ENCODE results near the gene CDKL2.
"Not testable (repeated sequence)": the region's sequence is repeated elsewhere in the genome, so short reads cannot be mapped to it uniquely, and the experiment has no call there.

The CDKL2 gene

DNA sequence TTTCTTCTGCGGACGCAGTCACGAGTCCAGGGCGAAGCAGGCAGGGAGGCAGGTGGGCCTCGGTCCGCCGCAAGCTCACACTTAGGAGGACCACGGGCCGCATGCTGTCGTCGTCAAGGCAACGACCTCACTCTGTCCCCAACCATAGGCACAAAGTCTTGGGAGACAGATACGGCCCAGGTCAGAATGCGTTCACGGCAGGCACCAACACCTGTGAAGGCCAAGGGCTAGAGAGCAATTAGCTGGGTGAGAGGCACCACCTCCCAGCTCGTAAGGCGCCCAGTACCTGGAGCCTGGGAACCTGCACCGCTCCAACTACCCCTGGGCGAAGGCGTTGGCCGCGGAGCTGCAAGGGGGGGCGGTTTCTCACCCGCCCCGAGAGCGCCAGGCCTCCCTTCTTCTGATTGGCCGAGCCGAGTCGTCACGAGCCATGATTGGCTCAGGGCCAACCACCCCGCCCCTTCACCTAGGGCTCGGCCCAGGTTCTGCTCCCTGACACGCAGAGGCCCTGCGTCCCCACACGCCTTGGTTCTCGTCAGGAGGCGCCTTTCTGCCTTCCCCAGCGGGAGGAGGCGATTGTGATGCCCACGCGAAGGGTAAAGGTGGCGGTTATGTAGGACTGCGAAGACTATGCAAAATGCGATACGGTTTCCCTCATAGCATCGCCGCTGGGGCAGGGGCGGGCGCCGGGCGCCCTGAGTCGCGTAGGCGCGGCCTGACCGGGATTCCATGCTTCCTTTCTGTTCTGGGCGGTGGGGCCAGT lies at the start of gene CDKL2:
TSS of gene CDKL2 (minus strand) at position 355 of the 763 bp plus-strand sequence. CDS start 4,540 bp downstream, outside the sequence.
- DNase-seq (ENCODE audit: low spot score): peak; percentile 88

DNA sequence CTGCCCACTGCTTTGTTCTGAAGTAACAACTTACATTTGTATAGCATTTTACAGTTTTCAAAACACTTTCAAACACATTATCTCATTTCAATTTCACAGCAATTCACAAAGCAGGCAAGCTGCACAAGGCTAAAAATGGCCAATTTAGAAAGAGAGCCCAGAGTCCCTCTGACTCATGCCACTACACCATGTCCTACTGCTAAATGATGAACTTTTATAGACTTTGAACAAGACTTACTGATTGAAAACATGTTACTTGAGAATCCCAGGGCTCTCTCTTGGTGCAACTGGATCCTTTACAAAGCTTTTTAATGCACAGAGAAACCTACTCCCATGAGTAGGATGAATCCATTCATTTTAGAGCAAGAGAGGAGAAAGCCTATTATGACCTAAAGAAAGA lies 48.6 kb upstream of the CDKL2 start:
- DNase-seq (ENCODE audit: low spot score): no peak

GRCh38 chr4:75678473-75678872 lies 48.1 kb upstream of the CDKL2 start:
- DNase-seq (ENCODE audit: low spot score): no peak

DNA sequence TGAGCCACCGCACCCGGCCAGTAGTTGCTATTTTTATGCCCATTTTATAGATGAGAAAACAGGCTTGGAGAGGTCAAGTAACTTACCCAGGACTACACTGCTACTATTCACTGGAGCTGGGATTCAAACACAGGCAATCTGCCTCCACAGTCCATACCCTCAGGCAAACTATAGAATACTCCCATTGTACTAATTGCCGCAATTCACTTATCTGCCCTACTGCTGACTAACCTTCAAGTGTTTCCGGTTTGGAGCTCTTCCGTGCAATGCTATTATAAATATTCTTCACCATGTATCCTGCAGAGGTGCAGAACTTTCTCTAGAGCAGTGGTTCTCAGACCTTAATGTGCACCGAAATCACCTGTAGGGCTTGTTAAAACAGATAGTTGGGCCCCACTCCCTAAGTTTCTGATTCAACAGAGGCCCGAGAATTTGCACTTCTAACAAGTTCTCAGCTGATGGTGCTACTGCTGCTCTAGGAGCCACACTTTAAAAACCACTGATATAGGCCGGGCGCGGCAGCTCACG lies 44.7 kb upstream of the CDKL2 start:
- DNase-seq (ENCODE audit: low spot score): no peak

- no peak for DNase-seq (ENCODE audit: low spot score)
Measured at GRCh38 chr4:75673959-75674328, 43.6 kb upstream of the CDKL2 start.

- peak; percentile 99 for DNase-seq (ENCODE audit: low spot score)
Measured at GRCh38 chr4:75673027-75673958, 43.0 kb upstream of the CDKL2 start, which contains the start of gene G3BP2. Gene G3BP2 (minus strand): TSS chr4:75673411. CDS start chr4:75662025, 11,386 bp downstream.

- peak; percentile 82 for DNase-seq (ENCODE audit: low spot score)
Measured at GRCh38 chr4:75672461-75673026, 42.2 kb upstream of the CDKL2 start.

DNA sequence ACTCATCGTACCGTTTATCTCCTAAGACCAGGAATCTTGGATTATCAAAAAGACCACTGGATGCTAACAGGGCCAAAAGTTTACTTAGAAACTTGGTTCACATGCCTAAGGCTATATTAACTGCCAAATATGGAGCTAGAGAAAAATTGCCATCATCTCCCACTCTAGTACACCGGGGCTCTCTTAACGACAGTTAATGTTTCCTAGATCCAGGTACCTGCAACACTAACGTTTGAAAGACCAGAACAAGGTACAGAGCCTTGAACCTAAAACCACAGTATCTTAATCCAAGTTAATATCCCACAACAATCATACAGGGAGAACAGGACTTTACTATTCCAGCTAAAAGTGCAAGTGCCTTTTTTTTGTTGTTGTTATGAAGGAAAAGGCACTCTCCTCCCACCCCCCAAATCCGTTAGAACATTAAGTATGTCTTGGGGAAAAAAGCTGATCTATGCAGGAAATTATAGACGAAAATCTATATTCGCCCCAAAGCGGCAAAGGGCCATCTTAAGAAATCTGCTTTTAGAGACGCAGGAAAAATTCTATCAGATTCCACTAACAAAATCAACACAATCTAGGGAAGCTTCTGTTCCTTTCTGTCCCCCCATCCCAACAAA lies 41.6 kb upstream of the CDKL2 start:
- no peak for DNase-seq (ENCODE audit: low spot score)

- no peak for DNase-seq (ENCODE audit: low spot score)
Measured at GRCh38 chr4:75668596-75668995, 38.3 kb upstream of the CDKL2 start.

DNA sequence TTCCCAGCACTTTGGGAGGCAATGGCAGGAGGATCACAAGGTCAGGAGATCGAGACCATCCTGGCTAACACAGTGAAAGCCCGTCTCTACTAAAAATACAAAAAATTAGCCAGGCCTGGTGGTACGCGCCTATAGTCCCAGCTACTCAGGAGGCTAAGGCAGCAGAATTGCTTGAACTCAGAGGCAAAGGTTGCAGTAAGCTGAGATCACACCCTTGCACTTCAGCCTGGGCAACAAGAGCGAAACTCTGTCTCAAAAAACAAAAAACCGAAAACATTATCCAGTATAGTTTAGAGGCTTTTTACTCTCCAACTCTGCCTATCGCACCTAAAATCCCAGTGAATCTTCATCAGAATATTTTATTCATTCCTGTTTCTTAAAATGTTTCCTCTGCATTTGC lies 37.3 kb upstream of the CDKL2 start:
- not testable (repeated sequence) for DNase-seq (ENCODE audit: low spot score)

- DNase-seq (ENCODE audit: low spot score): no peak
Measured at GRCh38 chr4:75666299-75666698, 36.0 kb upstream of the CDKL2 start.

GRCh38 chr4:75664604-75665003 lies 34.3 kb upstream of the CDKL2 start:
- not testable (repeated sequence) for DNase-seq (ENCODE audit: low spot score)

- no peak for DNase-seq (ENCODE audit: low spot score)
Measured at GRCh38 chr4:75662626-75663025, 32.3 kb upstream of the CDKL2 start.

- DNase-seq (ENCODE audit: low spot score): no peak
Measured at GRCh38 chr4:75660491-75660890, 30.2 kb upstream of the CDKL2 start.

DNA sequence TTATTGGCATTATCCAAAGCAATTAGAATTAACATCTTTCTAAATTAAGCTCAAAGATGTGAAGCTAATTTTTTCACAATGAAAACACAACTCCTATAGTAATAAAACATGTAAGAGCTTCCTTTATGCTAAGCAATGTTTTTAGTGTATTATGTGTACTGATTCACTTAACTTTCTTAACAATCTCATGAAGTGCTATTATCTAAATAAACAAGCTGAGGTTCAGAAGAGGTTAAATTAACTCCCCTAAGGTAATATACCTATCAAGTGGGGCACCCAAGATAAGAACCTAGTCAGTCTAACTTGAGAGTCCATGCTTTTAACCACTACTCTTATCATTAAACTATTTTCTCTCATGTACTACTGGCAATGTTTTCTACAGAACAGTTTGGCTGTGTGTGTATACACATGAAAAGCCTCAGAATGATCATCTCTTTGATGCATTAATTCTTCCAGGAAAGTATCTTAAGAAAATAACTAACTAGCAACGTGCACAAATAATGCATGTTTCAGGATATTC lies 29.2 kb upstream of the CDKL2 start:
- DNase-seq (ENCODE audit: low spot score): no peak

DNA sequence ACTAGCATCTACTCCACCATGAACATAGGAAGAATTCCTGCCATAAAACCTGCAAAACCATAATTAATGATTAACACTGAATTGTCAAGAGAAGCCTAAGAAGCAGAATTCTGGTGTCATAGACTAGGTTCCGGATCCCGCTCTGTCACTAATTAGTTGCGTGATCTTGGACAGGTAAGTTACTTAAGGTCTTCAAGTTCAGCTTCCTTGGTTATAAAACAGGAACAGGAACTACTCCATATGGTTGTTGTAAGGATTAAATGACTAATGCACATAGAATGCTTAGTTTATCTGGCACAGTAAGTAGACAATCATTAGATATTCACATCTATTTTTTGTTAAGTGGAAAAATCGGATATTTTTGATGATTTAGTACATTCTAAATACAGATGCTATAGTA lies 28.5 kb upstream of the CDKL2 start:
- no peak for DNase-seq (ENCODE audit: low spot score)

- DNase-seq (ENCODE audit: low spot score): peak; percentile 46
Measured at GRCh38 chr4:75655562-75655961, 25.2 kb upstream of the CDKL2 start.

DNA sequence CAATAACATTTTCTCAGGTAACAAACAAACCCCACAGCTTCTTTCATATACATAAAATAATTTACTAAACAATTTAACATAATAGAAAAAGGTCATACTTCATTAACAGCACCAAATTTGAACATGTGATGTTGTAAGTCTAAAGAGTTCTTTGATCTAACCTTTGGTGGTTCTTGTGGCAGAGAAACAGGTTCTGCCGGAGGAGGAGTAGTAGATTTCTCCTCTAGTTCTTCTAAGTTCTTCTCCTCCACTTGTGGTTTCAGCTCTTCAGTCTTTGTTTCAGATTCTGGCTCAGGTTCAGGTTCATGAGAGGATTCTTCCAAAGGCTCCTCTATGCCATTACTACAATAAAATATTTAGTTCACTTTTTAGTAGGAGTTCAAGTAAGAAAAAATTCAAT lies 24.6 kb upstream of the CDKL2 start:
- DNase-seq (ENCODE audit: low spot score): no peak

- DNase-seq (ENCODE audit: low spot score): no peak
Measured at GRCh38 chr4:75653845-75654503, 23.6 kb upstream of the CDKL2 start.

DNA sequence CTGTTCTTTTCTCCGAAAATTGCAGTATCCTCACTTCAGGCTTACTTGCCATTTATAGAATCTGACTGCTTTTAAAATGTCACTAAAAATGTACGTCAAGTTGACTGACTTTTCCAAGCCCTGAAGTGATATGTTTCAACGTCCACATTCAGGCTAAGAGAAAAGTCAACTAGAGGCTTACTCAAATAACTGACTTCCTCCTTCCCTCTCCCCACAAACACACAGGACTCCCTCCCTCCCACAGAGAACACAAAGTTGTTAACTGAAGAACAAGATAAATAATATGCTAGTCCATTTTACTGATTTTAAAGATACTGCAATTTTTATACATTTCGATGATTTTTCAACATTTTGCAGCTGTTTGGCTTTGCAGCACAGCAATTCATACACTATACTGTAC lies 13.8 kb upstream of the CDKL2 start:
- no peak for DNase-seq (ENCODE audit: low spot score)

GRCh38 chr4:75643651-75644050 lies 13.3 kb upstream of the CDKL2 start:
- no peak for DNase-seq (ENCODE audit: low spot score)

Measured in activated CD4-positive, alpha-beta T cell treated with anti-CD3 and anti-CD28 coated beads, Interleukin-2, Interleukin-4, amounts not matched to agents 100 ng/mL and 50 ng/mL, durations not matched to agents 16 hours and 8 hours (primary cell).